CD4-positive, alpha-beta T cell treated with Interleukin-2 at 100 ng/mL for 4 hours (primary cell): ENCODE measurements around the gene RDH5.

Experiments
- DNase-seq: peaks from one replicate; pipeline ENCODE4 v3.0.0-alpha.2; 2020; ENCODE audit warnings: low spot score

Gene RDH5

GRCh38 chr12:55728186-55728938 lies 8.2 kb downstream of the RDH5 start:
- DNase-seq: no peak

GRCh38 chr12:55728939-55729818 lies 9.0 kb downstream of the RDH5 start, which contains the start of gene CD63:
CD63 (minus strand) TSS chr12:55729009; CDS start chr12:55728341, 668 bp downstream.
- DNase-seq: peak; percentile 55

GRCh38 chr12:55729819-55730818 lies 9.9 kb downstream of the RDH5 start:
- DNase-seq: peak; percentile 29

- DNase-seq: no peak
Measured at GRCh38 chr12:55732288-55732687, 12.1 kb downstream of the RDH5 start.

GRCh38 chr12:55733021-55733555 lies 12.9 kb downstream of the RDH5 start:
- no peak for DNase-seq

GRCh38 chr12:55733858-55734257 lies 13.7 kb downstream of the RDH5 start:
- DNase-seq: no peak

GRCh38 chr12:55734595-55734994 lies 14.4 kb downstream of the RDH5 start:
- DNase-seq: no peak

GRCh38 chr12:55736076-55736475 lies 15.9 kb downstream of the RDH5 start:
- no peak for DNase-seq

GRCh38 chr12:55736780-55737580 lies 16.8 kb downstream of the RDH5 start:
- peak; percentile 63 for DNase-seq

- DNase-seq: no peak
Measured at GRCh38 chr12:55737581-55738122, 17.5 kb downstream of the RDH5 start.

GRCh38 chr12:55738123-55739024 lies 18.2 kb downstream of the RDH5 start:
- peak; percentile 93 for DNase-seq

- no peak for DNase-seq
Measured at GRCh38 chr12:55739025-55739378, 18.8 kb downstream of the RDH5 start.

- no peak for DNase-seq
Measured at GRCh38 chr12:55741931-55742680, 21.9 kb downstream of the RDH5 start.

GRCh38 chr12:55742719-55743405 lies 22.7 kb downstream of the RDH5 start, which contains the start of gene GDF11:
GDF11 (plus strand) TSS chr12:55743122; CDS start chr12:55743317, 195 bp downstream.
- DNase-seq: peak; percentile 77

- peak; percentile 45 for DNase-seq
Measured at GRCh38 chr12:55743406-55744339, 23.5 kb downstream of the RDH5 start.

- DNase-seq: no peak
Measured at GRCh38 chr12:55744340-55745030, 24.3 kb downstream of the RDH5 start.
